ENCODE results near the gene BTN2A1. TPM values are rescaled to one million over a fixed set of nuclear protein-coding genes. Genes with fewer than 3 reads are reported as not detected.

Gene BTN2A1
- total and polyA plus RNA-seq, 7 donors, result 4.4 to 25.5 (median 18.2) TPM

DNA sequence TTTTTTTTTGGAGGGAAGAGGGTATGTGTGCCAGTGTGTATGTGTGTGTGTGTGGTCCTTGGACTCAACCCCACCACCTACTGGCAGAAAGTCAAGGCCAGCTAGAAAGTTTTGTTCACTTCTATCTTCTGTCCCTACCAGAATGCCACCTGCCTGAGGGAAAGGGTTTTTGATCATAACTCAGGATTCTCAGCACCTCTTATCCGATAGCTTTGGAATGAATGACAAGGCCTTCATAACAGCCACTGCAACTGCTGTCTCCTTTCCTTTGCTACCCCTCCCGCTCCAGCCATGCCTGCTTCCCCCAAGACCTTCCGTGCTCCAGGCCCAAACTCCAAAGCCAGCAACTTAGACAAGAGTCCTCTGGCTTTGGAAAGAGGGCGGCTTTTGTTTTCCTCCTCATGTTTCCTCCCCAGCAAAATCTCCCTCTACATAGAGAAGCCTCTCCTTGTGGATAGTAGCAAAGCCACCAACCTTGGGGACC lies 37.0 kb upstream of the BTN2A1 start:
- intact Hi-C loops (cut with DNase I), result loop anchor here (2.0 to 5.0 kb wide), 2 partner anchors 20 to 37 kb away; partner anchors contain the start of genes BTN2A1 and BTN3A3
- TF ChIP-seq POLR2AphosphoS5 (IDR thresholded peaks at IDR 0.05) (no peak), EP300 (IDR thresholded peaks at IDR 0.05) (no peak), CTCF (IDR thresholded peaks at IDR 0.05) (no peak), POLR2A (IDR thresholded peaks at IDR 0.05) (no peak)
- H3K27me3 ChIP-seq, result no peaks in the 10 kb centered on the region
- 51 to 56% methylated on average over 4 of the region's 4 CpGs for WGBS, 2 donors
- DNase-seq, result no peak
- no peaks in the 10 kb centered on the region for H3K9me3 ChIP-seq
- no peaks in the 10 kb centered on the region for H3K36me3 ChIP-seq
- peaks cover 0 to 40% (median 27%) of the 10 kb centered on the region in 4 donors for H3K4me1 ChIP-seq
- H3K4me3 ChIP-seq, result peak overlapping the region; percentile 59 to 81 (median 78)
- peak overlapping the region; percentile 88 to 93 (median 90) for H3K27ac ChIP-seq

- peak overlapping the region; percentile 88 to 93 (median 90) for H3K27ac ChIP-seq
- H3K36me3 ChIP-seq, result no peaks in the 10 kb centered on the region
- H3K4me3 ChIP-seq, result peak overlapping the region; percentile 59 to 81 (median 78)
- H3K9me3 ChIP-seq, result no peaks in the 10 kb centered on the region
- TF ChIP-seq CTCF (IDR thresholded peaks at IDR 0.05) (no peak), EP300 (IDR thresholded peaks at IDR 0.05) (no peak), POLR2A (IDR thresholded peaks at IDR 0.05) (peak in 1 of 2 donors; percentile 22), POLR2AphosphoS5 (IDR thresholded peaks at IDR 0.05) (peak; percentile 18 to 77 (median 46))
- intact Hi-C loops (cut with DNase I), result loop anchor here (2.0 to 5.0 kb wide), 2 partner anchors 19 to 36 kb away; partner anchors contain the start of genes BTN2A1 and BTN3A3
- DNase-seq, result peak; percentile 90
- H3K4me1 ChIP-seq, result peaks cover 0 to 40% (median 27%) of the 10 kb centered on the region in 4 donors
- 2% methylated on average over 31 of the region's 31 CpGs for WGBS, 2 donors
- H3K27me3 ChIP-seq, result no peaks in the 10 kb centered on the region
These were observed 36.3 kb upstream of the BTN2A1 start for GRCh38 chr6:26421259-26422144.

DNA sequence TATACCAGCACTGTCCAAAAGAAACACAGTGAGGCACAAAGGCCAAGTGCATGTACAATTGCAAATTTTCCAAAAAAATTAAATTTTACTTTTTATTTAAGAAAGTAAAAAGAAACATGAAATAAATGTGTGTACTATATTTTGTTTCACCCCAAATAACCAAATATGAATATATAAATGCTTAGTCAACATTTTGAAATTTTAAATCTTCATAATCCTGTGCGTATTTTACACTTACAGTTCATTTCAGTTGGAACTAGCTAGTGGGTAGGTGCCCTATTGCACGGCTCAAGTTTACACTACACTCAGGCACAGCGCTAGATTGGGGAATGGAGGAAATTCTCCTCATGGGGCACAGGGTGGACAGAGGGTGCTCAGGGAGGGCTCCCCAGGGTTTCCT lies 35.4 kb upstream of the BTN2A1 start:
- Histone ChIP-seq H3K4me3 (peak overlapping the region in 3 of 4 donors; percentile 59 to 78 (median 77)), H3K27ac (peak overlapping the region in 1 of 4 donors; percentile 92), H3K9me3 (no peaks in the 10 kb centered on the region), H3K4me1 (peaks cover 0 to 40% (median 27%) of the 10 kb centered on the region in 4 donors), H3K36me3 (peaks cover 0 to 6% (median 0%) of the 10 kb centered on the region in 4 donors), H3K27me3 (no peaks in the 10 kb centered on the region)
- no peak for TF ChIP-seq POLR2A (IDR thresholded peaks at IDR 0.05)
- no peak for TF ChIP-seq CTCF (IDR thresholded peaks at IDR 0.05)
- no peak for TF ChIP-seq EP300 (IDR thresholded peaks at IDR 0.05)
- no peak for TF ChIP-seq POLR2AphosphoS5 (IDR thresholded peaks at IDR 0.05)
- intact Hi-C loops (cut with DNase I), result loop anchor here (5.0 kb wide), 1 partner anchor 35 kb away; the partner anchor contains the start of gene BTN2A1
- 92 to 93% methylated on average over 3 of the region's 3 CpGs for WGBS, 2 donors
- no peak for DNase-seq

DNA sequence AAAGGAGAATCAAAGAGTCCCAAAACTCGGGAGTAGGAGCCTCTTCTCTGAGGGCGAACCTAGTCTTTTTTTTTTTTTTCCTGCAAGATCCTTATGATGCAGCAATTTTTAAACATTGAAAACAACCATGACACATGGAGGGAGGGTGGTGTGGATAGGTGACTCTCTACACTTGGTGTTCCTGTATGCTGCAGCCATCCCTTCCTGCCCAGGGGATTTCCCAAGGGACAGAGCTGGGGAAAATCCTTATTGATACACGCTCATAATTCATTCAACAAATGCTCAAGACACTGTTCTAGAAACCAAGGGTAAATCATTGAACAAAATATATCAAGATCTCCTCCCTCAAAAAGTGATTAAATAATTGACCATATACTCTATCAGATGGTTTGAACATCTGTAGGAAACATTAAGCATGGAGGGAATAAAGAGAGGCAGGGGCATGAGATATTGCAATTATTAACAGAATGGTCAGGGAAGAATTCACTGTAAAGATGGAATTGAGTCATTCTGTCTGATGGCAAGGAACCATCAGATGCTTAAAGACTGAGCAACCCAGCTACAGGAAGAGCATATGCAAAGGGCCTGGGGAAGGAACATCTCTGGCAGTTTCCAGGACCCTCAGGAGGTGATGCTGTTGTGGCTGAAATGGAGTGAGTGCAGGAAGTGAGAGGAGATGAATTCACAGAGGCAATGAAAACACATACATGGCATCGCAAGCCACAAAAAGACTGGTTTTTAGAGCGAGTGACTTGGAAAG lies 30.9 kb upstream of the BTN2A1 start:
- H3K9me3 ChIP-seq, result no peaks in the 10 kb centered on the region
- H3K4me3 ChIP-seq, result no peak overlapping the region
- 94 to 96% methylated on average over 5 of the region's 5 CpGs for WGBS, 2 donors
- peaks cover 0 to 39% (median 9%) of the 10 kb centered on the region in 4 donors for H3K36me3 ChIP-seq
- H3K27ac ChIP-seq, result no peak overlapping the region
- intact Hi-C loops (cut with DNase I), result no loop called here
- no peak for DNase-seq
- TF ChIP-seq POLR2A (IDR thresholded peaks at IDR 0.05) (no peak), EP300 (IDR thresholded peaks at IDR 0.05) (no peak), CTCF (IDR thresholded peaks at IDR 0.05) (no peak), POLR2AphosphoS5 (IDR thresholded peaks at IDR 0.05) (no peak)
- H3K4me1 ChIP-seq, result peaks cover 0 to 30% (median 20%) of the 10 kb centered on the region in 4 donors
- H3K27me3 ChIP-seq, result no peaks in the 10 kb centered on the region

All from sigmoid colon (tissue), 7 donors.